AG09319 (cell line): ENCODE measurements around the gene PLA2G1B.

Experiments used
- DNase-seq: peaks from one replicate; pipeline ENCODE4 v3.0.0-alpha.2; 2010; ENCODE audit warnings: low read depth; ENCODE audit errors: extremely low read depth
- TF ChIP-seq, protein P1 (sequence below): IDR thresholded peaks from 2 replicates; pipeline ENCODE4 v1.5.1; 2011; ENCODE audit warnings: low read depth, mild to moderate bottlenecking, inconsistent platforms, low read length, moderate library complexity

Gene PLA2G1B

DNA sequence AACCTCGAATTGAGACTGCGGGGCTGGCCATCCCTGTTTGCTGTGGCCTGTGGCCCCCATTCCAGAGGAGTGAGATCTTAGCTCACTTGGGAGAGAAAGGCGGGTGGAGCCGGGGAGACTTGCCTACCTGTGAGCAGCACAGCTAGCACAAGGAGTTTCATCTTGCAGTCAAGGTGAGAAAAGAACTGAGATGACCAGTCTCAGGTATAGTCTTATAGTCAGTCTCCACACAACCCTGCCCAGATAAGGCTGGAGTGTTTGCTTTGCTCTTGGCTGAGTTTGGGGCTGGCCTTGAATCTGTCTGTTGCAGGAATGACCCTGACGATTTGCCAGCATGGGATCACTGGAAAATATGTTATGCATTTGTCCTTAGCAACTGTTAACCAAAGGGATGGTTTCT lies at the start of gene PLA2G1B:
TSS of gene PLA2G1B (minus strand) at position 187 of the 400 bp plus-strand sequence. CDS start at position 161, 26 bp downstream.
- TF ChIP-seq, protein P1, sequence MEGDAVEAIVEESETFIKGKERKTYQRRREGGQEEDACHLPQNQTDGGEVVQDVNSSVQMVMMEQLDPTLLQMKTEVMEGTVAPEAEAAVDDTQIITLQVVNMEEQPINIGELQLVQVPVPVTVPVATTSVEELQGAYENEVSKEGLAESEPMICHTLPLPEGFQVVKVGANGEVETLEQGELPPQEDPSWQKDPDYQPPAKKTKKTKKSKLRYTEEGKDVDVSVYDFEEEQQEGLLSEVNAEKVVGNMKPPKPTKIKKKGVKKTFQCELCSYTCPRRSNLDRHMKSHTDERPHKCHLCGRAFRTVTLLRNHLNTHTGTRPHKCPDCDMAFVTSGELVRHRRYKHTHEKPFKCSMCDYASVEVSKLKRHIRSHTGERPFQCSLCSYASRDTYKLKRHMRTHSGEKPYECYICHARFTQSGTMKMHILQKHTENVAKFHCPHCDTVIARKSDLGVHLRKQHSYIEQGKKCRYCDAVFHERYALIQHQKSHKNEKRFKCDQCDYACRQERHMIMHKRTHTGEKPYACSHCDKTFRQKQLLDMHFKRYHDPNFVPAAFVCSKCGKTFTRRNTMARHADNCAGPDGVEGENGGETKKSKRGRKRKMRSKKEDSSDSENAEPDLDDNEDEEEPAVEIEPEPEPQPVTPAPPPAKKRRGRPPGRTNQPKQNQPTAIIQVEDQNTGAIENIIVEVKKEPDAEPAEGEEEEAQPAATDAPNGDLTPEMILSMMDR = no peak
- DNase-seq = no peak

DNA sequence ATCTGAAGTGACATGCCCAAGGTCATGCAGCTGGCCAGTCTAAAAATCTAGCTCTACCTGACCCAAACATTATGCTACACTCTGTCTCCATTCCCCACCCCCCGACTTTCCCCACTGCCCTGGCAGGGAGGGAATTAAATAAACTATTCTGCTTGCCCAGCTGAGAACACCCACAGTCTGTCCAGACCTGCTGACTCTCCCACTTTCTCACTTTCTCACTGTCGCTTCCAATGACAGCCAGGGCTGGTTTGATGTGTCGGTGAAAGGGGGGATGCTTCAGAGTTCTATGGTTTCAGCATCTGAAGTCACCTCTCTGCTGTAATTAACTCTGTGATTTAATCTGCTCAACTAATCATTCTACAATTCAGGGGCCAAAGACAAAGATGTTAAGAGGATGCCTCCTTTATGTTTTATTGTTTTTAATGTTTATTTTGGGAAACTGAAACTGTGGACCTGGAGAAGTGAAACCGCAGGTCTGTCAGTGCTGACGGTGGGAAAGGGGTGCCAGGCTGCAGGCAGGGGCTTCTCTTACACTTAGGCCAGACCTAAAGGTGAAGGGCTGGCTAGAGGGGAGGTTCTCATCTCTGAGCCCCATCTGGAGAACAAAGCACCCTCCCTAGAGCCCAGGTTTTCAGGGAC lies 49.5 kb upstream of the PLA2G1B start:
- DNase-seq = no peak
- TF ChIP-seq, protein P1 = no peak

- DNase-seq = no peak
- TF ChIP-seq, protein P1 = no peak
These were observed 48.8 kb upstream of the PLA2G1B start for GRCh38 chr12:120376416-120376815.

DNA sequence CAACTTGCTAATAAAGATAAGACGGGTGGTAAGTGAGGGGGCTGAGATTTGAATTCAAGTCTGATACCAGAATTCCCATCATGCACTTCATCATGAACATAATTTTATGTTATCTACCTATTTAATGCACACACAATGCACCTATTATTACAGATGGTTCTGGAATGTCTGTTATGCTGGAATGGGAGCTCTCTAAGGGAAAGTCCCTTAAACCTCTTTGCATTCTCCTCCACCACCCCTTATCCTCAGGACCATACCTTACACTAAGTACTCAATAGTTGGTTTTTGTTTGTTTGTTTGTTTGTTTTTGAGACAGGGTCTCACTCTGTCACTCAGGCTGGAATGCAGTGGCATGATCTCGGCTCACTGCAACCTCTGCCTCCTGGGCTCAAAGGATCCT lies 48.4 kb upstream of the PLA2G1B start:
- TF ChIP-seq, protein P1 = no peak
- no peak for DNase-seq

DNA sequence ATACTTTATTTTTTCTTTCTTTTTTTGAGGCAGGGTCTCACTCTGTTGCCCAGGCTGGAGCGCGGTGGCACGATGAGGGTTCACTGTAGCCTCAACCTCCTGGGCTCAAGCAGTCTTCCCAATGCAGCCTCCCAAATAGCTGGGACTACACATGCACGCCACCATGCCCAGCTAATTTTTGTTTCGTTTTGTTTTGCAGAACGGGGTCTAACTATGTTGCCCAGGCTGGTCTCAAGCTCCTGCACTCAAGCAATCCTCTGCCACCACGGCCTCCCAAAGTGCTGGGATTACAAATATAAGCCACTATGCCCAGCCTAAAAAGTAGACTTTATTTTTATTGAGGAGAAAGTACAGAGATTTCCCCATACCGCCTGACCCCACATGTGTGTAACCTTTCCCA lies 46.1 kb upstream of the PLA2G1B start:
- TF ChIP-seq, protein P1 = no peak
- DNase-seq = no peak

DNA sequence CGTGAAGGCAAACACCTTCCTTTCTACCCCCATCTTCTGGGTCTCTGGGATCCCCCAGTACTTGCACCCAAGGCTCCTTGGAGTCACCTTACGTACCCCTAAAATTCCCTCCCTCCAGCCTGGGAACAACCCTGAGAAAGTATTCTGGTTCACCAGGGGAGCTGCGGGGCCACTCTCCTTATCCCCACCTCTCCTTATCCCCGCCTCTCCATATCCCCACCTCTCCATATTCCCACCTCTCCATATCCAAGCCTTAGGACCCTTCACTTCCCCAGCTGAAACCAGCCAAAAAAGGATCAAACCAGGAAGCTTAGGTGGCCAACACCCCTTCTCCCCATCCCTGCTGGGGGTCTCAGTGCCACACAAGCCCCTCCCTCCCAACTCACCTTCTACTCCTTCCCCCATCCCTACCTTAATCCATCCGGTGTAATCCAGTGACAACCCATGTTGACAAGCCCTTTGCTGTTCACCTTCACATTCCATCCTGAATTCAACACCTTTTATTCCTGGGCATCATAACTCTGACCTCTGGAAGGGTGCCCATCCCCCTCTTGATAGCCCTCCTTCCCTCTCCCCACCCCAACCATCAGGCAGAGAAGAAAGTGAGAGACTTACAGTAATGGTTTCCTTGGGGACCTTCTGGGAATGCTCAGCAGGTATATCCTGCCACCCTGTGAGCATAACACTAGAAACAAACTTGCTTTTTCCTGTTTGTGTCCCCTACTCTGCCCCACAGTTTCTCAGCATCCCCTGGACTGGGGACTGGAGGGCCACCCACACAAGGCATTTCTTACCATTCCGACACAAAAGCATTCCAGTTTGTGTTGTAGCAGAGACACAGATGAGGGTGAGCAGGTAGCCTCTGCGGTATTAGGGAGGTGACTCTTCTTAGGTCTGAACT lies 43.0 kb upstream of the PLA2G1B start:
- TF ChIP-seq, protein P1 = no peak
- DNase-seq = no peak
